Trophoblast cell (in vitro differentiated cells and primary cell): Measurements from ENCODE around the gene KANSL2.
"Not testable (repeated sequence)": the region's sequence is repeated elsewhere in the genome, so short reads cannot be mapped to it uniquely, and the experiment has no call there.

Experiments used
- DNase-seq, 2 donors: peaks; one replicate each; pipeline ENCODE4 v3.0.0-alpha.2; 2016
- H2AFZ ChIP-seq: 2 replicates; pipeline ENCODE4 v1.6.1; 2013; ENCODE audit warnings: low read length, moderate library complexity, mild to moderate bottlenecking; ENCODE audit not compliant: insufficient read depth, poor library complexity
- H2AK5ac ChIP-seq: 2 replicates; pipeline ENCODE4 v1.6.1; 2013; ENCODE audit warnings: mild to moderate bottlenecking, low read length
- H2BK120ac ChIP-seq: 2 replicates; pipeline ENCODE4 v1.6.1; 2013; ENCODE audit warnings: low read length, mild to moderate bottlenecking, moderate library complexity; ENCODE audit not compliant: insufficient read depth, poor library complexity
- H2BK12ac ChIP-seq: 2 replicates; pipeline ENCODE4 v1.6.1; 2013; ENCODE audit warnings: mild to moderate bottlenecking, low read length, moderate library complexity
- H2BK5ac ChIP-seq: 2 replicates; pipeline ENCODE4 v1.6.1; 2013; ENCODE audit warnings: low read length, low read depth, moderate library complexity, mild to moderate bottlenecking; ENCODE audit not compliant: poor library complexity
- H3K14ac ChIP-seq: 2 replicates; pipeline ENCODE4 v1.6.1; 2013; ENCODE audit warnings: mild to moderate bottlenecking, low read length
- H3K18ac ChIP-seq: 2 replicates; pipeline ENCODE4 v1.6.1; 2013; ENCODE audit warnings: mild to moderate bottlenecking, low read length
- H3K23ac ChIP-seq: 2 replicates; pipeline ENCODE4 v1.6.1; 2013; ENCODE audit warnings: low read length
- H3K27ac ChIP-seq: 2 replicates; pipeline ENCODE4 v1.5.1; 2013; ENCODE audit warnings: low read depth, mild to moderate bottlenecking, inconsistent platforms, low read length, moderate library complexity
- H3K27me3 ChIP-seq: 2 replicates; pipeline ENCODE4 v1.6.1; 2013; ENCODE audit warnings: inconsistent platforms, mild to moderate bottlenecking, low read length, moderate library complexity; ENCODE audit not compliant: insufficient read depth
- H3K36me3 ChIP-seq, 2 experiments: 1 replicate in 1 of 2; 2 replicates in 1 of 2; pipeline ENCODE4 v1.6.1; 2013; ENCODE audit warnings: low read length in 2 of 2, mild to moderate bottlenecking in 2 of 2, moderate library complexity in 1 of 2; ENCODE audit not compliant: insufficient read depth in 2 of 2, control insufficient read depth in 1 of 2
- H3K4ac ChIP-seq: 2 replicates; pipeline ENCODE4 v1.6.1; 2013; ENCODE audit warnings: low read depth, mild to moderate bottlenecking, low read length, moderate library complexity
- H3K4me1 ChIP-seq, 2 experiments: 1 replicate in 1 of 2; 2 replicates in 1 of 2; pipeline ENCODE4 v1.6.1; 2013; ENCODE audit warnings: low read length in 2 of 2, mild to moderate bottlenecking in 2 of 2, moderate library complexity in 1 of 2; ENCODE audit not compliant: insufficient read depth in 2 of 2, control insufficient read depth in 1 of 2
- H3K4me2 ChIP-seq: 2 replicates; pipeline ENCODE4 v1.6.1; 2013; ENCODE audit warnings: inconsistent platforms, mild to moderate bottlenecking, low read length, moderate library complexity
- H3K4me3 ChIP-seq: 2 replicates; pipeline ENCODE4 v1.5.1; 2013; ENCODE audit warnings: mild to moderate bottlenecking, low read depth, low read length, inconsistent platforms
- H3K79me1 ChIP-seq: one replicate; pipeline ENCODE4 v1.6.1; 2013; ENCODE audit warnings: low read length
- H3K79me2 ChIP-seq: 2 replicates; pipeline ENCODE4 v1.6.1; 2013; ENCODE audit warnings: low read length, mild to moderate bottlenecking; ENCODE audit not compliant: control insufficient read depth, insufficient read depth, poor library complexity
- H3K9ac ChIP-seq: 2 replicates; pipeline ENCODE4 v1.6.1; 2013; ENCODE audit warnings: mild to moderate bottlenecking, low read length
- H3K9me3 ChIP-seq: 2 replicates; pipeline ENCODE4 v1.6.1; 2013; ENCODE audit warnings: low read depth, mild to moderate bottlenecking, control low read depth, inconsistent platforms, low read length; ENCODE audit not compliant: insufficient read depth
- H4K12ac ChIP-seq: 2 replicates; pipeline ENCODE4 v1.6.1; 2013; ENCODE audit warnings: low read depth, mild to moderate bottlenecking, low read length, moderate library complexity
- H4K8ac ChIP-seq: 2 replicates; pipeline ENCODE4 v1.6.1; 2013; ENCODE audit warnings: low read depth, mild to moderate bottlenecking, low read length, moderate library complexity
- H4K91ac ChIP-seq: one replicate; pipeline ENCODE4 v1.6.1; 2013; ENCODE audit warnings: low read depth, mild to moderate bottlenecking, low read length, moderate library complexity
- WGBS: extraction: QIAGEN DNeasy Blood & Tissue Kit; methylation state at CpG from one replicate; pipeline ENCODE4 v1.1.7; 2013; ENCODE audit warnings: missing lambda C conversion rate; ENCODE audit not compliant: insufficient read length, insufficient coverage; ENCODE audit errors: extremely low coverage; 5-methylcytosine and 5-hydroxymethylcytosine counted together

KANSL2 gene

GRCh38 chr12:48643011-48643410 lies 39.0 kb downstream of the KANSL2 start:
- Histone ChIP-seq H3K79me1 (no peaks in the 10 kb centered on the region), H4K91ac (no peak overlapping the region), H2BK12ac (no peak overlapping the region), H3K9ac (no peak overlapping the region), H2AK5ac (no peak overlapping the region), H2BK5ac (no peak overlapping the region), H3K27me3 (no peaks in the 10 kb centered on the region), H3K9me3 (peaks cover 5% of the 10 kb centered on the region), H3K18ac (no peak overlapping the region), H4K8ac (no peak overlapping the region), H3K4me3 (no peak overlapping the region), H3K23ac (no peak overlapping the region), H3K4ac (no peak overlapping the region), H3K14ac (no peak overlapping the region), H3K79me2 (no peaks in the 10 kb centered on the region), H2BK120ac (no peak overlapping the region), H2AFZ (no peak overlapping the region), H4K12ac (no peak overlapping the region), H3K27ac (no peak overlapping the region), H3K4me2 (no peak overlapping the region), H3K36me3 (peaks cover 18 to 20% of the 10 kb centered on the region in 2 experiments), H3K4me1 (no peaks in the 10 kb centered on the region)
- no peak for DNase-seq
- WGBS: no CpG with 5 or more reads among the region's 2 CpGs

GRCh38 chr12:48641752-48642555 lies 40.1 kb downstream of the KANSL2 start:
- H3K27me3 ChIP-seq, H4K12ac ChIP-seq, H2AK5ac ChIP-seq, H3K9me3 ChIP-seq, H2BK120ac ChIP-seq, H4K91ac ChIP-seq, H4K8ac ChIP-seq, H3K9ac ChIP-seq, H2AFZ ChIP-seq, H3K18ac ChIP-seq, H3K4me1 ChIP-seq, H3K4me2 ChIP-seq, H3K27ac ChIP-seq, H3K4ac ChIP-seq, H3K14ac ChIP-seq, H3K79me2 ChIP-seq, DNase-seq, H2BK5ac ChIP-seq, H2BK12ac ChIP-seq, H3K79me1 ChIP-seq, H3K23ac ChIP-seq, H3K4me3 ChIP-seq: not testable (repeated sequence)
- H3K36me3 ChIP-seq: peaks cover 16 to 21% of the 10 kb centered on the region in 2 experiments
- WGBS: no CpG with 5 or more reads among the region's 54 CpGs

DNA sequence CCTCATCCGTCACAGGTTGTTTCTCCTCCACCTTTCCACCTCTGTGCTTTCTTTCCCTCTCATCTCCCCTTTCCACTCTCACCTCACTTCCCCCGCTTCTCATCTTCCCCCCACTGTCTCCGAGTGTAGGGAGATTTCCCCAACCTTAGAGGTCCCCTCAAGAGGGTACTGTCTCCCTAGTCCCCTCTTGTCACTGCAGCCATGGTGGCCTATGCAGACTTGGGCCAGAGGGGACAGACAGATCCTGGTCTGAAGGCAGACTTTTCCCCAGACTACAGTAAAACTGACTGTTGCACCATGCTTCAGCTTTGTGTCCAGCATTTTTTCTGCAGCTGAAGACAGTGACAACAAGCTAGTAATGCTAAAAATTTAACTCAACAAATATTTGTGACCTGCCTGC lies 41.2 kb downstream of the KANSL2 start:
- Histone ChIP-seq H3K9ac (no peak overlapping the region), H3K4me3 (no peak overlapping the region), H3K27me3 (no peaks in the 10 kb centered on the region), H2BK5ac (no peak overlapping the region), H3K9me3 (peaks cover 5% of the 10 kb centered on the region), H3K79me2 (no peaks in the 10 kb centered on the region), H2BK12ac (no peak overlapping the region), H2AK5ac (no peak overlapping the region), H4K8ac (no peak overlapping the region), H3K4me2 (no peak overlapping the region), H3K36me3 (peaks cover 12 to 18% of the 10 kb centered on the region in 2 experiments), H3K23ac (no peak overlapping the region), H3K79me1 (no peaks in the 10 kb centered on the region), H3K18ac (no peak overlapping the region), H4K12ac (no peak overlapping the region), H2AFZ (no peak overlapping the region), H2BK120ac (no peak overlapping the region), H3K4me1 (no peaks in the 10 kb centered on the region), H4K91ac (no peak overlapping the region), H3K27ac (no peak overlapping the region), H3K14ac (no peak overlapping the region), H3K4ac (no peak overlapping the region)
- no peak for DNase-seq
- 100% methylated on average over 1 of the region's 3 CpGs for WGBS

DNA sequence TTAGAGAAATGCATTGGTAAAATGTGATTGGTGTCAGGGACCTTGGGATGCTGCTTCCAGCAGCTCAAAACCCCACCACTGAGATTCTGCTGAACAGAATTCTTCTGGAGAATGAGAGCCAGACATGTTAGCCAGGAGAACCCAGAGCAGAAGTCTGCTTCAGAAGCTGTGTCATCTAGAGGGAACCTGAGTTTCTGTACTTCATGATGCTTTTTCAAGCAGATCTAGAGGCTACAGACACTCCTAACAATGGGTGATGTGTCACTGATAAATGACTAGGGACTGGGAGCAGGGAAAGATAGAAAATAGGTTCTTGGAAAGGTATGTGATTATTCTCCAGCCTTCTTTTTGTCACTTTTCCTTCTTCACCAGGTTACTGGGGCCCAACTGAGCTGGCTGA lies 41.6 kb downstream of the KANSL2 start:
- Histone ChIP-seq H2BK120ac (no peak overlapping the region), H3K36me3 (peaks cover 12 to 18% of the 10 kb centered on the region in 2 experiments), H3K23ac (no peak overlapping the region), H3K18ac (no peak overlapping the region), H3K27ac (no peak overlapping the region), H4K12ac (no peak overlapping the region), H2BK5ac (no peak overlapping the region), H4K8ac (no peak overlapping the region), H2BK12ac (no peak overlapping the region), H3K9ac (no peak overlapping the region), H3K79me1 (no peaks in the 10 kb centered on the region), H3K4me3 (no peak overlapping the region), H2AFZ (no peak overlapping the region), H2AK5ac (no peak overlapping the region), H3K4me1 (no peaks in the 10 kb centered on the region), H3K27me3 (no peaks in the 10 kb centered on the region), H4K91ac (no peak overlapping the region), H3K4me2 (no peak overlapping the region), H3K4ac (no peak overlapping the region), H3K14ac (no peak overlapping the region), H3K79me2 (no peaks in the 10 kb centered on the region), H3K9me3 (peaks cover 5% of the 10 kb centered on the region)
- no peak for DNase-seq
